HUES6 (cell line): ENCODE data around the gene OCA2.

Experiments used
- H3K27ac ChIP-seq: 2 replicates; pipeline ENCODE4 v1.7.0; 2013; ENCODE audit warnings: low read depth, mild to moderate bottlenecking, low read length, inconsistent platforms
- H3K27me3 ChIP-seq: 2 replicates; pipeline ENCODE4 v1.6.1; 2013; ENCODE audit warnings: low read length; ENCODE audit not compliant: control insufficient read depth, insufficient read depth
- H3K36me3 ChIP-seq: 2 replicates; pipeline ENCODE4 v1.6.1; 2013; ENCODE audit warnings: low read length; ENCODE audit not compliant: control insufficient read depth, insufficient read depth
- H3K4me1 ChIP-seq: 2 replicates; pipeline ENCODE4 v1.6.1; 2013; ENCODE audit warnings: low read length; ENCODE audit not compliant: control insufficient read depth, insufficient read depth
- H3K4me3 ChIP-seq: 2 replicates; pipeline ENCODE4 v1.5.1; 2013; ENCODE audit warnings: low read depth, low read length
- H3K9ac ChIP-seq: one replicate; pipeline ENCODE4 v1.6.1; 2013; ENCODE audit warnings: mild to moderate bottlenecking, low read length
- H3K9me3 ChIP-seq: 2 replicates; pipeline ENCODE4 v1.6.1; 2013; ENCODE audit warnings: low read depth, low read length; ENCODE audit not compliant: control insufficient read depth, insufficient read depth

OCA2 gene

GRCh38 chr15:28091313-28091712 is 7.8 kb downstream of the OCA2 start:
- H3K9ac ChIP-seq: no peak overlapping the region
- no peak overlapping the region for H3K4me3 ChIP-seq
- H3K4me1 ChIP-seq: peaks cover 8% of the 10 kb centered on the region
- H3K9me3 ChIP-seq: peaks cover 9% of the 10 kb centered on the region
- H3K27ac ChIP-seq: no peak overlapping the region
- no peaks in the 10 kb centered on the region for H3K36me3 ChIP-seq
- peaks cover 43% of the 10 kb centered on the region for H3K27me3 ChIP-seq

- no peak overlapping the region for H3K27ac ChIP-seq
- no peak overlapping the region for H3K9ac ChIP-seq
- no peaks in the 10 kb centered on the region for H3K4me1 ChIP-seq
- H3K27me3 ChIP-seq: no peaks in the 10 kb centered on the region
- peaks cover 10% of the 10 kb centered on the region; the same call in 1 of the 2 replicates for H3K9me3 ChIP-seq
- no peak overlapping the region for H3K4me3 ChIP-seq
- no peaks in the 10 kb centered on the region for H3K36me3 ChIP-seq
These were observed 12.9 kb downstream of the OCA2 start for GRCh38 chr15:28086175-28086703.

- Histone ChIP-seq H3K27ac (no peak overlapping the region), H3K27me3 (no peaks in the 10 kb centered on the region), H3K4me1 (no peaks in the 10 kb centered on the region), H3K9me3 (peaks cover 6% of the 10 kb centered on the region; the same call in 1 of the 2 replicates), H3K4me3 (no peak overlapping the region), H3K36me3 (no peaks in the 10 kb centered on the region), H3K9ac (no peak overlapping the region)
These were observed 13.5 kb downstream of the OCA2 start for GRCh38 chr15:28085489-28086174.

GRCh38 chr15:28084547-28084946 is 14.6 kb downstream of the OCA2 start:
- Histone ChIP-seq H3K4me1 (no peaks in the 10 kb centered on the region), H3K27me3 (no peaks in the 10 kb centered on the region), H3K9me3 (peaks cover 6% of the 10 kb centered on the region; the same call in 1 of the 2 replicates), H3K36me3 (no peaks in the 10 kb centered on the region), H3K9ac (no peak overlapping the region), H3K4me3 (no peak overlapping the region), H3K27ac (no peak overlapping the region)

- Histone ChIP-seq H3K4me3 (no peak overlapping the region), H3K36me3 (no peaks in the 10 kb centered on the region), H3K27me3 (no peaks in the 10 kb centered on the region), H3K4me1 (no peaks in the 10 kb centered on the region), H3K27ac (no peak overlapping the region), H3K9ac (no peak overlapping the region), H3K9me3 (peaks cover 4% of the 10 kb centered on the region; the same call in 1 of the 2 replicates)
These were observed 16.0 kb downstream of the OCA2 start for GRCh38 chr15:28082891-28083684.

- no peaks in the 10 kb centered on the region for H3K27me3 ChIP-seq
- peaks cover 4% of the 10 kb centered on the region; the same call in 1 of the 2 replicates for H3K9me3 ChIP-seq
- no peak overlapping the region for H3K4me3 ChIP-seq
- H3K27ac ChIP-seq: no peak overlapping the region
- H3K4me1 ChIP-seq: no peaks in the 10 kb centered on the region
- no peaks in the 10 kb centered on the region for H3K36me3 ChIP-seq
- H3K9ac ChIP-seq: no peak overlapping the region
These were observed 17.5 kb downstream of the OCA2 start for GRCh38 chr15:28081594-28081993.

GRCh38 chr15:28080386-28080785 is 18.7 kb downstream of the OCA2 start:
- no peaks in the 10 kb centered on the region for H3K4me1 ChIP-seq
- H3K4me3 ChIP-seq: no peak overlapping the region
- H3K27me3 ChIP-seq: no peaks in the 10 kb centered on the region
- peaks cover 4% of the 10 kb centered on the region; the same call in 1 of the 2 replicates for H3K9me3 ChIP-seq
- H3K9ac ChIP-seq: no peak overlapping the region
- no peak overlapping the region for H3K27ac ChIP-seq
- no peaks in the 10 kb centered on the region for H3K36me3 ChIP-seq

- Histone ChIP-seq H3K9me3 (peaks cover 4% of the 10 kb centered on the region; the same call in 1 of the 2 replicates), H3K4me3 (no peak overlapping the region), H3K4me1 (no peaks in the 10 kb centered on the region), H3K27ac (no peak overlapping the region), H3K27me3 (no peaks in the 10 kb centered on the region), H3K36me3 (no peaks in the 10 kb centered on the region), H3K9ac (no peak overlapping the region)
These were observed 19.7 kb downstream of the OCA2 start for GRCh38 chr15:28079313-28079969.

GRCh38 chr15:28078191-28078719 is 20.9 kb downstream of the OCA2 start:
- no peaks in the 10 kb centered on the region for H3K4me1 ChIP-seq
- H3K27ac ChIP-seq: no peak overlapping the region
- H3K9ac ChIP-seq: no peak overlapping the region
- no peaks in the 10 kb centered on the region for H3K27me3 ChIP-seq
- H3K4me3 ChIP-seq: no peak overlapping the region
- no peaks in the 10 kb centered on the region for H3K9me3 ChIP-seq
- no peaks in the 10 kb centered on the region for H3K36me3 ChIP-seq

GRCh38 chr15:28075573-28075972 is 23.5 kb downstream of the OCA2 start:
- no peak overlapping the region for H3K27ac ChIP-seq
- no peaks in the 10 kb centered on the region for H3K36me3 ChIP-seq
- no peaks in the 10 kb centered on the region for H3K4me1 ChIP-seq
- no peak overlapping the region for H3K9ac ChIP-seq
- H3K27me3 ChIP-seq: no peaks in the 10 kb centered on the region
- H3K9me3 ChIP-seq: peaks cover 4% of the 10 kb centered on the region
- H3K4me3 ChIP-seq: no peak overlapping the region
